ENCODE results near the gene PLAC8. TPM values are rescaled to one million over a fixed set of nuclear protein-coding genes. Genes with fewer than 3 reads are reported as not detected.
"Not testable (repeated sequence)": the region's sequence is repeated elsewhere in the genome, so short reads cannot be mapped to it uniquely, and the experiment has no call there.

The PLAC8 gene
- total RNA-seq, 8 experiments from 2014 or later, result 0.55 to 13.1 (median 1.5) TPM; not detected in 2

DNA sequence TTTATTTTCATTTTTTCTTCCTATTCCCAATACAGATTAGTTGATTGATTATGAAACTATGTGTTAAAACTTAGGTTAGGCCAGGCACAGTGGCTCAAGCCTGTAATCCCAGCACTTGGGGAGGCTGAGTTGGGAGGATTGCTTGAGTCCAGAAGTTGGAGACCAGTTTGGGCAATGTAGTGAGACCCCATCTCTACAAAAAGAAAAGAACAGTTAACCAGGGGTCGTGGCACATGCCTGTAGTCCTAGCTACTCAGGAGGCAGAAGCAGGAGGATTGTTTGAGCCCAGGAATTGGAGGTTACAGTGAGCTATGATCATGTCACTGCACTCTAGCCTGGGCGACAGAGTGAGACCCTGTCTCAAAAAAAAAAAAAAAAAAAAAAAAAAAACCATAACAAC, 71.4 kb downstream of the PLAC8 start:
- H3K27ac ChIP-seq; H3K4me1 ChIP-seq (replicated peaks in 1 of 2); H3K4me3 ChIP-seq; in situ Hi-C loops (cut with MboI; ENCODE audit: low pct_unique_long_range_greater_than_20kb in 2 of 9, low sequenced_read_pairs in 9 of 9, unreplicated experiment in 9 of 9); ATAC-seq (replicated peaks in 6 of 8): not testable (repeated sequence)
- WGBS, 10 experiments, result 95 to 100% (median 100%) methylated on average over 1 to 2 of the region's 2 CpGs; no CpG with 5 or more reads in 2 of the 10 experiments

DNA sequence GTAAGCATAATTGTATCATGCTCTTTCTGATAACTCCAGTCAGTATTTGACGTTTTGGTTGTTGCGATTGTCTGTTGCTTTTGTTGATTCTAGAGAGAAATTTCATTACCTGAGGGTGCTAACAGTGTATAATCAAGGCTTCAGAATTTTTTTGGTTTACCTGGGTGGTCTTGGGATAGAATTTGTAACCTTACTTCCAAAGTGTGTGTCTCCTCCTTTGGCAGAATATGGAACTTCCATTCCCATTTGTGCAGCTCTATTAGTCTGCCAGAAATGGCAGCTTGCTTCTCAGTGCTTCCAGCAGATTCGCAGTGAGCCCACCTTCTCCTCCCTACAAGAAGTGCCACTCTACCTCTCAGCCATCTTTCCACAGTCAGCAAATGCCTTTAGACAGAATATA, 74.3 kb downstream of the PLAC8 start:
- in situ Hi-C loops (cut with MboI; ENCODE audit: low pct_unique_long_range_greater_than_20kb in 2 of 9, low sequenced_read_pairs in 9 of 9, unreplicated experiment in 9 of 9), result no loop called here
- Histone ChIP-seq H3K4me1 (replicated peaks in 1 of 2) (peaks cover 9% of the 10 kb centered on the region in 2 donors), H3K4me3 (no peak overlapping the region), H3K27ac (no peak overlapping the region)
- no peak for ATAC-seq (replicated peaks in 6 of 8)
- WGBS, 10 experiments, result 88 to 100% (median 94%) methylated on average over 1 to 3 of the region's 3 CpGs; no CpG with 5 or more reads in 1 of the 10 experiments

Other genes starting within 250 kb of the PLAC8 start
- gene SEC31A, start 223.6 kb downstream of the PLAC8 start, total RNA-seq, result 100 to 1,000 TPM; 119 to 474 (median 230) TPM
- 10 to 100 TPM in 6 of 8 experiments, 1 to 10 TPM in 2; 7.9 to 18.0 (median 10.8) TPM for gene THAP9, start 214.0 kb downstream of the PLAC8 start, total RNA-seq
- gene LIN54, start 103.9 kb downstream of the PLAC8 start, total RNA-seq, result 10 to 100 TPM in 6 of 8 experiments, 1 to 10 TPM in 2; 9.5 to 43.0 (median 14.4) TPM
- gene COPS4, start 79.5 kb downstream of the PLAC8 start, total RNA-seq, result 100 to 1,000 TPM in 1 of 8 experiments, 10 to 100 TPM in 7; 41.4 to 121 (median 67.1) TPM
- 10 to 100 TPM in 4 of 8 experiments, 1 to 10 TPM in 4; 5.6 to 26.2 (median 10.7) TPM for gene COQ2, start 170.1 kb upstream of the PLAC8 start, total RNA-seq
- gene HPSE, start 220.1 kb upstream of the PLAC8 start, total RNA-seq, result 1 to 10 TPM in 4 of 8 experiments, under 1 TPM in 4; 0.14 to 8.6 (median 0.86) TPM